HG02943 (cell line): ENCODE results near the gene FEN1.

Source experiments
- ATAC-seq: cut with Tn5 transposase; IDR thresholded peaks from one replicate; pipeline ENCODE4 v1.9.1; 2021; ENCODE audit warnings: mild to moderate bottlenecking, low read depth, moderate library complexity; ENCODE audit not compliant: unreplicated experiment

FEN1 gene

DNA sequence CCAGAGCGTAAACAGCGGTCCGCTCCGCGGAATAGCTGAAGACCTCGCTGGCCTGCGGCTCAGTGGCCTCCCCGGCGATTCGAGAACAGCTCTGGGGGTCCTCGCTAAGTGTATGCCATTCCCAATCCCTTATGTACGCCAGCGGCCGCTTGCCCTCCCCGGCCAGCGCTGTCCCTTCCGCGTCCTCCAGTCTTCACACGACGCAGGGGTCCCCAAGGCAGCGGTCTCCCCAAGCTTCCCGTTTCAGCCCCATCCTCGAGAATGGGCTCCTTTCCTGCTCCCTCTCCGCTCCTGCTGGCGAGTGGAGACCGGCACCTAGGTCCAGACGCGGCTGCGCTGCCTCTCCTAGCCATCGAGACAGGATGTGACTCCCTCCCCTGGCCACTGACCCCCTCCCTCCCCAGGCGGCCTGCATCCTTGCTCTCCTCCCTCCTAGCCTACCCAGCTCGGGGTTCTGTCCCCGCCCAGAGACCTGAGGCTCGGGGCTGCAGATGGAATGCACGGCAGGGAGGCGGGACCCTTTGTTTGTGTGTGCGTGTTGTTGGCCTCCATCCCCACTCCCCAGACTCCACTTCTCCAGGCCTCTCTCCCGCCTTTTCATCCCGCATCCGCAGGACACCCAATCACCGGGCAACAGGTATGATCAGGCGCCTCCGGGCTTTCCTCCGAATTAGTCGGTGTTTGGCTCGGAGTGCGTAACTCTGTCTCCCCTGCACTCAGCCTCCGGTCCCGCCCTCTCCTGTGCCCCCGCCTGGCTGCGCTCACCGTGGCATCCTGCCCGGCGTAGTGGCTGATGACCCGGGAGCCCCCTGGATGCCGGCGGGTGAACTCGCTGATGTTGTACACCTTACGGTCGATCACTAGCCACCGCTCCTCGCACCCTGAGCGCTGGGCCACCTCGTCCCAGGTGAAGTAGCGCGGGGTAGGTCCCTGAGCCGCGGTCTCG, 23.4 kb downstream of the FEN1 start:
- ATAC-seq, result peak; percentile 20

DNA sequence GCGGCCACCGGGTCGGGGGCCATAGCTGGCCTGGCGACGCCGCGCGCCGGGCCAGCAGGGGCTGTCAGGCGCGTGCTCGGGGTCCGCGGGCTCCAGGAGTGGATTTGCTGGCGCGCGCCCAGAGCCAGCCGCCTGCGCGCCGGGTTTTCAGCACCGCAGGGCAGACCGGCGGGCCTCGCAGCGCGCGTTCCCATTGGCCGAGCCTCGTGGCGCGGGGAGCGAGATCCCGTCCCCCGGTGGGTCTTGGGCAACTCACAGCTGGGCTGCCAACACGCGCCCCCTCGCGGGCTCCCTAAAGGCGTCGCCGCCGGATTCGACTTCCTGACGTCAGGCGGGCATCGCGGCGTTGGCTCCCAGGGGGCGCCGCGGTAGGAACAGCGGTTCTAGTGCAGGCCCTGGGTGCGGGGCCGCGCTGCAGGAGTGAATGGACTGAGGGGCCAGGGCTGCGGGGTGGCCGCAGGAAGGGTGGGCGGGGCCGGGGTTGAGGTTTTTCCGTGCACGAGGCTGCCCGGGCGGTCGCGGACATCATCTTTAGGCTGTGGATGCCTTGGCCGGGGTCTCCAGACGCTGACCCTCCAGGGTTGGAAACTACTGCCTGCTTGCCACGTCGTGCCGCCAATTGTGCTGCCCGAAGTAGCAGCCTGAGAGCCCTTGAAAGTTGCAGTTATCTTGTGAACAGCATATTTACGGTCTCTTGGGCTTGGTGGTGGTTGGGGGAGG, 24.2 kb downstream of the FEN1 start, which contains the start of gene FADS1:
Gene FADS1 (minus strand): TSS at position 268 of the 720 bp plus-strand sequence. CDS start 74 bp downstream, at position 194.
- peak; percentile 42 for ATAC-seq

DNA sequence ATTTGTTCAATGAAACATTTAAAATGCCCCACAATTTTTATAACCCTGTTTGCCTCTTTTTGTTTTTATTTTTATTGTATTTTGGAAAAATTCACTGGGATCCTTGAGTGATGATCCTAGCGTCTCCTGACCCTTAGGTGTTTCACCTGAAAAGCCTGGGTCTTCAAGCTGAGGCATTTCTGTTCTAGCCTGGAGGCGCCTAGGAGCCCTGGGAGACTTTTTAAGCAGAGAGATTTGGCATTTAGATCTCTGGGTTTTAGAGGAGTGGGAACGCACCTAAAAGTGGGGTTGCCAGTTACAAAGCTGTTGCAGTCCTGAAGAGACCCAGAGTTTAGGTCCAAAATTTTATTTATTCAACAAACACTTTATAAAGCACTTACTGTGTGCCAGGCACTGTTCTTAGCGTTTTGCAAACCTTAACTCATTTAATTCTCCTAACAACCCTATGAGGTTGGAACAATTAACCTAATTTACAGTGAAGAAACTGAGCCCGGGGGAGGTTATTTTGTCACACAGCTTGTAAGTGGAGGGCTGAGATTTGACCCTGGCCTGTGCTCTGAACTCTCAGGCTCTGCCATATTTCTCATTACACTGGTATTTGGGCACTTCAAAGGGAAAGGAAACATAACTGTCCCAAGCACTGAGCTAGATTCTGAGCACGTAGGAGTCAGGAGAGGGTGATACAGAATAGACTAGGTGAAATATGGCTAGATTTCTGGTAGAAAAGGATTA, 24.9 kb downstream of the FEN1 start:
- no peak for ATAC-seq

DNA sequence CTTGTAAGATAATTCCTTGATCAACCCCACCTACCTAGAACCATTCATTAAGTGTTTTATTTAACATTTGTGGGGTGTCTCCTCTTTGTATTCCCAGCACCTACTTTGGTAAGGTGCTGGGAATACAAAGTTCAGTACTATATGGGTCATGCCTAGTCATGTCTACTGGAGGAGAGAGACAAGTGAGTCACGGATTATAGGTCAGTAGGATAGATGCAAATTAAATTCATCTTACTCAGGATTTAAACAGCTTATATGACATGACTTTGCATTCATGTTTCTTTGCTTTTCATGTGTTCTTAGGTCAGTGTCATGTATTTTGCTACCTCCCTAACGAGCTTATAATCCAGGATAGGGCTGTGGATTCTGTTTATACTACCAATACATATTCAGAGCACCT, 27.5 kb downstream of the FEN1 start:
- ATAC-seq, result no peak

DNA sequence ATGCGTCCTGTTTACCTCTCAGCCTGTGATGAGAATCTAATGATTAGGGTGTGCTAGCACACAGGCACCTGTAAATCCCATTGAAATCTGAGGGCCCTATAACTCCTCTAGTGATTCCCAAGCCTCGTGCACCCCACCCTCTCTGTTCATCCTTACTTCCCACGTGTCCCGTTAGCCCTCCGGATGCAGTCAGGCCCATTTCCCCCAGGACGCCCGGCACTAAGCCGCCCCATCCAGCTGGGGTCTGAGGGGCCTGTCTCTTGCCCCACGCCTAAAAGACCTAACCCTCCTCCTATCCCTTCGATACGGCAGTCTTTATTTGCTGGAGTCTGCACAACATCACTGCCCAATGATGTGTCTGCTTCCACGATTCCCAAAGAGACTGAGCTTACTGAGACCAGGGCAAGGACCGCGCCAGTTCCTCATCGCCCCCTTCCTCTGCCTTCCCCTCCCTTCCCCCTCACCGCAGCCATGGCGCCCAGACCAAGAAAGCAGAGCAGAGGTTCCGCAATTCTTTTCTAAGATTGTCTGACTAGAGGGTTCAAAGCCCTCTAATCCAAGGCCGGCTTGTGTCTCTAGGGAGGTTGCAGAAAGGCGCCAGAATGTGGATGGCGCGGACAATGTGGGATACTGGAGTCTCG, 34.3 kb downstream of the FEN1 start:
- no peak for ATAC-seq

DNA sequence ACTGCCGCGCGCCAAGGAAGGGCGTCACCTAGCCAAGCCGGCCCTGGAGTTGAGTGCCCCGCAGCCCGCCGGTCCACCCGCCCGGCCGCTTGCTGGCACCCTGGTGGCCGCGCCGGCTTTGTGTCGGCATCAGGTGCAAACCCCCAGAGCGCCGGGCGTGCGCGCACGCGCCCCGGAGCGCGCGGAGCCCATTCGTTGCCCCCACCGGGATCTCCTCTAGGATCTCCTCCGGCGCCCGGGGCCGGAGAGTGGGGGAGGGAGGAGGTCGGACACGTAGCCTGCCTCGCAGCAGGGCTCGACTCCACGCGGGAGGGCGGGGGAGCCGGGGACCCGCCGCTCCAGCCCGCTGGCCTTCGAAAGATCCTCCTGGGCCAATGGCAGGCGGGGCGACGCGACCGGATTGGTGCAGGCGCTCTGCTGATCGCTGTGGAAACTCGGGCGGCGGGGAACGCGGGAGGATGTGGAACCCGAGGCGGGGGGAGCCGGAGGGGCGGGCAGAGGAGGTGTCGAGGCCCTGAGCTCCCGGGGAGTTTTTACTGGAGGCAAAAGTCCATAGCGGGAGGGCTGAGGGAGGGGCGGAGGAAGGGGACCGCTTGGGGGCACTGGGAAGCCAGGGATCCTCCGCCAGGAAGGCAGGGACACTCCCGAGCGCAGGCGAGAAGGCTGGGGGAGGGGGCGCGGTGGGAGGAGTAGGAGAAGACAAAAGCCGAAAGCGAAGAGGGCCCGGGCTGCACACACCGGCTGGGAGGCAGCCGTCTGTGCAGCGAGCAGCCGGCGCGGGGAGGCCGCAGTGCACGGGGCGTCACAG, 35.1 kb downstream of the FEN1 start, which contains the start of gene FADS2:
Gene FADS2 (plus strand): TSS at position 730 of the 808 bp plus-strand sequence. CDS start 91 bp downstream, outside the sequence.
- peak; percentile 67 for ATAC-seq

DNA sequence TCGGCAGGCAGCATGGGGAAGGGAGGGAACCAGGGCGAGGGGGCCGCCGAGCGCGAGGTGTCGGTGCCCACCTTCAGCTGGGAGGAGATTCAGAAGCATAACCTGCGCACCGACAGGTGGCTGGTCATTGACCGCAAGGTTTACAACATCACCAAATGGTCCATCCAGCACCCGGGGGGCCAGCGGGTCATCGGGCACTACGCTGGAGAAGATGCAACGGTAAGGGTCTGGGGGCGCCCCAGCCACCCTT, 35.6 kb downstream of the FEN1 start:
- no peak for ATAC-seq

DNA sequence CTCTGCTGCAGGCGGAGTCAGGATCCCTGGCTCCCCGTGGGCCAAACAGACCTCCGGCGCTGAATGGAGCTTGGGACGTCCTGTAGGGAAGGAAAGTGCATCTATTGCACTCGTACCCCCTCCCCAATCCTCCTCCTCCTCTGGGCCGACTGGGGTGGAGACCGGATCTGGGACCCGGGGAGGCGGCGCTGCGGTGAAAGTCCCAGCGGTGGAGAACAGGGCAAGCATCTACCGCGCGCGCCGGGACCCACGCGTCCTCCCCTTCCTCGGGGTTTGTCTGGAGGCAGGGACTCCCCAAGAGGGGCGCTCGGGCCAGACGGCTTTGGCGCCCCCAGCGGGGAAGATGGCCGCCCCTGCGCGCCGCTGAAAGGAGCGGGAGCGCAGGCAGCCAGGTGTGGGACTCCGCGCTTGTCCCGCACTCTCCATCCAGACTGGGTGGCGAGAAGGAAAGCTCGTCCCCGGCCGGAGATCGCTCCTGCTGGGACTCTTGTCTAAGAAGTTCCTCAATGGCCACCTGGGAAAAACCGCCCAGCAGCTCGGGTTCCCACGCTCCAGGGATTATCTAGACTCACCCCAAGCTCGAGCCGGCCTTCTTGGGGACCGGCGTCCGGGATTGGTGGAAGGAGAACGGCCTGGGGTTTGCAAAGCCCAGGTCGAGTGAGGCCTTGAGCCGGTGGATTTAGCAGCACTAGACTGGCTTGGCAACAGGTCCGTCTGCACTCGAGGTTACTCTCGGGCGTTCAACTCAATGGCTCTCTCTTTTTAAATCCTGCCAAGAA, 36.1 kb downstream of the FEN1 start:
- no peak for ATAC-seq

DNA sequence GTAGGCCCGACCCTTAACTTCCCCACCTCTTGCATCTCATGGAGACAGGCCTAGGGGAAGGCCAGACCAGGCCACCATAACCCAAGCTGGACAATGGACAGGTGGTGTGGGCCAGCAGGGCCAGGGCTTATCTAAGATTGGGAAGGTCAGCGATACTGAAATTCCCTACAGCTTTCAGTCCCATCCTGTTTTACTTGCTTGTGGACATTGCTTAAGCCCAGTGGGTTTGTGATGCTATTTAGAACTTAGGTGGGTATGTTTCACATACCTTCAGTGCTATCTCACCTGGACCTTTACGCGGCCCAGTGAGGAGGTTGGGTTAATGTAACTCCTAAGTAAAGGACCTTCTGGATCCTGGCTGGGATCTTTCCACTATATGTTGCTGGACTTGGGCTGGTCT, 37.1 kb downstream of the FEN1 start:
- ATAC-seq, result no peak

DNA sequence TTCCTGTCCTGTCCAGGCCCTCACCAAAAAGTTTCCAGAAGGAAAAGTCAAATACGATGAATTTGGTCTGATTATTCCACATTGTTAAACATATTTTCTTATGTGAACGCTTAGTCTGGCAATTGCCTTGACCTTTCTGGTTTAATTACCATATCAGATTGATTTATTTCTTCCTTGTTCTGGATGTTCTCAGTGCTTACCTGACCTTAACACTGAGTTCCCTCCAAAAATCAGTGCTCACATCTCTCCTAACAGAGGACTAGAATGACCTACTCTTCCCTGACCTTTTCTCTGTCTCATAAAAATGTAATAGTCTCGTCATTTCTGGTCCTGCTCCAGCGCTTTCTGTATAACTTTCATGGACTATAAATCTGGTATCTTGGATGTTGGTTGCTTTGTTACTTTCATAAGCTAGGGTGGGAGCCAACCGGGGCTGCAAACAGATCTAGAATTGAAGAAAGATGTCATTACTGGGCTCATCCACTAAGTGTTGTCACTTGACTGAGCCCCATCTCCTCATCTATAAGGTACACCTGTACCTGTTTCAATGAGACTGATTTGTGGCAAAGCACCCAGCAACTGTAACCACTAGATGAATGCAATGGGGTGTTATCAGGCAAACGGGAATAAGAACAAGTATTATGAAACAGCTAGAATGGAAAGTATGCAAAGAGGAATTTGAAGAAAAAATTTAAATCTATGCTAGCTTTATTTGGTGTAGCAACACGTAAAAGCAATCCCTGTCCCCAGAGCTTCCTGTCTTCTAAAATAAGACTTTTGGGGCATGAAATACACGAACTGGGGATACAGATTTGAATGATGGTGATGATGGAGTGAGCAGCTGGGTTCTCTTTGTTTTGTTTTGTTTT, 37.8 kb downstream of the FEN1 start:
- no peak for ATAC-seq

DNA sequence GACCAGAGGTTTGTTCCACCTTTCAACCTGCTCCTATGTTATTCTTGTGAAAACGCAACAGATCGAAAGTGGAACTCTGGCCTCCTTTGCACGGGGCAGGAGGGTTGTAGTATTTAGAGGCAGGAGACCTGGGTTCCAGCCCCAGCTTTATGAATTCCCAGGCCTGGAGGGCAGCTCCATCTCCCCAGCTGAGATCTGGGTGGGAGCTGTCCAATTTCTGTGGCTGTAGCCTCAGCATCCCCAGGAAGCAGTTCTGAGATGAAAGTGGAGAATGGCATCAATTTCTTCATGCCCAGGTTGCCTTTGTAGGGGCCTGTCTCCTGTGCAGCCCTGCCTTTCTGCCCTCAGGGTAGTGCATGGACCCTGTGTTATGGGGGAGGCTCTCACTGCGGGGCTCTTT, 39.5 kb downstream of the FEN1 start:
- ATAC-seq, result no peak

DNA sequence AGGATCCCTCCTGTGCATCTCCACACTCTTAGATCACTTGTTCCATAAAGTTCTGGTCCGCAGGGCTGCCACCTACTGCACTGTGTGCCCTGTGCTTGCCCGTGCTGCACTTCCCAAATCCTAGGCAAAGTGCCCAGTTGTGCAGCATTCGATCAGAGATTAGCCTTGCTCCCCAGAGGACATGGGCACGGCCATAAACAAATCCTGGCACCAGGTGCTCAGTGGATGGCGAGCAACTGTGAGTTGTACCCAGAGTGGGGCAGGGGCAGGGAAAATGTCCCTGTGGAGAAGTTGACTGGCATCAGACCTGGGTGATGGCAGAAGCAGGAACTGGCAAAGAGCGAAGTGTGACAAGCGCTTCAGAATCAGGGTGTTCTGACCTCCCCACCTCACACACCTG, 40.0 kb downstream of the FEN1 start:
- no peak for ATAC-seq

DNA sequence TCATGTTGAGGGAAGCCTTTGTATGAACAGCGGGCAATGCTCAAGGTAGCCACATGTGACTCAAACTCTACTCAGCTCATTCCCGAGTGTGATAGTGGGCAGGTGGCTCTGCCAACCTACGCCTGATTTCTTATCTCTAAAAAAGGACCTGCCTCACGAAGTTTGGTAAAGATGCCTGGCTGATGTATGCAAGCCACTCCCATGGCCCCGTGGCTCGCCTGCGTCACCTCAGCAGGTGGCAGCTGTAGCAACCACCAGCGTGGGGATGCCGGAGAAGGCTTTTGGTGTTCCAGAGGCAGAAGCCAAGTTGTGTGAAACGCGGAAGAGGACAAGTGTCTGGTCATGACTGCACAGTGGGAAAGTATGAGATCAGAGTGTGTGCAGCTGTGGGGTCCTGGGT, 40.8 kb downstream of the FEN1 start:
- no peak for ATAC-seq

DNA sequence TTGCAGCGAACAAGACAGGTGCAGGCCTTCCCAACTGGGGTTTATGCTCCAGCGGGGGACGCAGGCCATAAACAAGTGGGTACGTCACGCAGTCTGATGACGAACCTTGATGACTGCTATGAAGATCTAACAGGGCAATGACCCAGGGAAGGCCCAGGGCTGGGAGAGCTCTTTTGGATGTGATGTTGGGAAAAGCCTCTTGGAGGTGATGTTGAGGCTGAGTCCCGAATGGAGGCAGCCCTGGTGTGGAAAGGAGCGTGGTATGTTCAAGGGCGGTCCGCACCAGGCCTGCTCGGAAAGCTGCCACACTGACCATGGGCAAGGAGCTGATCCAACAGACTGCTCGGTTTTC, 41.2 kb downstream of the FEN1 start:
- ATAC-seq, result no peak

DNA sequence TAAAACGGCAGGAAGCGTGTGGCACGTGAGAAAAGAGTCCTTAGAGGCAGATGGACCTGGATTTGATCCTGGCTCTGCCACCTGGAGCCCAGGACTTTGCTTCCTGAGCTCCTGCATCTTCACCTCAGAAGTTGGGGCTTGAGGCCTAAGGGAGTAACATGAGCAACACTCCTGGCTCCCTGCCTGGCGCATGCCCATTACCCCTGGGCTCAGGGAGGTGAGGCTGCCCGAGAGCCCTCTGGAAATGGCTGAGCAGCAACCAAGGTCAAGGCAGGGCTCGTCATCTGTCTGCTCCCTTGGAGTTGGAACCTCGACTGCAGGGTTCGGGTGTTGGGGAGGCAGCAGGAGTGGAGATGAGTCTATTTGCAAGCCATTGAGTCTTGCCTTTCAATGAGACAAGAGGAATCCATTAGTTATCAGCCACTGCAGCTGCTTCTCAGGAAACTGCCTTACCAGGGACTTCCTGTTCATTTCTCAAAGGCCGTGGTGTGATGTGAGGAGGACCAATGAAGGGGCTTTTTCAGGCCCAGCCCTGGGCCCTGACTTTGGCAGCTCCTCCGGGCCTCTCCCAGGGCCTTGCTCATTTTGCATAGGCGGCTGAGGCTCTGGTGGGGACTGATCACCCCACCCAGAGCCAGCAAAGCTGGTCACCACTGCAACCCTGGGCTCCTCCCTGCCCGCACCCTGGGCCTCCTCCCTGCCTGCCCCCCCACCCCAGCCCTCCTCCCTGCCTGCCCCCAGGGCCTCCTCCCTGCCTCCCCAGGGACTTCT, 41.8 kb downstream of the FEN1 start:
- ATAC-seq, result peak; percentile 64

DNA sequence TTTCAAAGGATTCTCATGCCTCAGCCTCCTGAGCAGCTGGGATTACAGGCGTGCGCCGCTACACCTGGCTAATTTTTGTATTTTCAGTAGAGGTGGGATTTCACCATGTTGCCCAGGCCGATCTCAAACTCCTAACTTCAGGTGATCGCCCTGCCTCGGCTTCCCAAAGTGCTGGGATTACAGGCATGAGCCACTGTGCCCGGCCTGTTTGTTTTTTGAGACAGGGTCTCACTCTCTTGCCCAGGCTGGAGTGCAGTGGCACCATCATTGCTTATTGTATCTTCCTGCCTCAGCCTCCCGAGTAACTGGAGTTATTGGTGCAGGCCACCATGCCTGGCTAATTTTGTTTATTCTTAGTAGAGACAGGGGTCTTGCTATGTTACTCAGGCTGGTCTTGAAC, 43.5 kb downstream of the FEN1 start:
- ATAC-seq, result no peak

DNA sequence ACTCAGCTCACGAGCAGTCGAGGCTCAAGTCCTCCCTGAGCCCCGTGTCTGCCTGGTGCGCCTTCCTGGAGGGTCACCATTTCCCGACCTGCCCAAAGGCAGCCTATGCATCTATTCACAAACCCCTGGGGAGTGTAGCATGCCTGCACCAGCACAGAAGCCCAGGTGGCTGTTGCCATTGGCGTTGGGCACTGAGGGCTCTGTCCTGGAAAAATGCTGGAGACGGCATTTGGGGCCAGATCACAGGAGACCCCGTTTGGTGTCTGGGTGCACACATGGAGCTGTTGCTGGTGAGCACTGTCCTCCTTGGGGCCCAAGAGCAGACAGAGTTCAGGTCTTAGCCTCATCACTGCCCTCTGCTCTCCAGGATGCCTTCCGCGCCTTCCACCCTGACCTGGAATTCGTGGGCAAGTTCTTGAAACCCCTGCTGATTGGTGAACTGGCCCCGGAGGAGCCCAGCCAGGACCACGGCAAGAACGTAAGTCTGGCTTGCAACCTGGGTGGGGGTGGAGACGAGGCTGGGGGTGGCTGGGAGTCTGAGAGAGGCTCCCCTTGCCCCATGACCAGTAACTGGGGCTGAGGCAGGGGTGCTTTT, 44.8 kb downstream of the FEN1 start:
- ATAC-seq, result no peak
